Fibroblast of lung (primary cell): ENCODE results near the gene ADRA2C. TPM values are rescaled to one million over a fixed set of nuclear protein-coding genes. Genes with fewer than 3 reads are reported as not detected.

Source experiments
- DNase-seq, 2 donors: peaks; one replicate each; pipeline versions ENCODE4 v3.0.0 to v3.0.0-alpha.2; 2010; ENCODE audit warnings: low read depth in 2 of 2
- H2AFZ ChIP-seq: 2 replicates; pipeline ENCODE4 v1.5.1; 2012; ENCODE audit warnings: low read length, control low read depth, inconsistent platforms
- H3K27ac ChIP-seq: 2 replicates; pipeline ENCODE4 v1.5.1; 2011; ENCODE audit warnings: low read length, control low read depth; ENCODE audit not compliant: insufficient read depth
- H3K27me3 ChIP-seq: 2 replicates; pipeline ENCODE4 v1.5.1; 2011; ENCODE audit warnings: mild to moderate bottlenecking, low read length; ENCODE audit not compliant: control insufficient read depth, insufficient read depth
- H3K36me3 ChIP-seq: 2 replicates; pipeline ENCODE4 v1.5.1; 2011; ENCODE audit warnings: low read length; ENCODE audit not compliant: control insufficient read depth, insufficient read depth
- H3K4me1 ChIP-seq: 2 replicates; pipeline ENCODE4 v1.5.1; 2011; ENCODE audit warnings: low read length; ENCODE audit not compliant: control insufficient read depth, insufficient read depth; ENCODE audit errors: extremely low read depth
- H3K4me2 ChIP-seq: 2 replicates; pipeline ENCODE4 v1.5.1; 2011; ENCODE audit warnings: low read length, control low read depth; ENCODE audit not compliant: insufficient read depth; ENCODE audit errors: extremely low read depth
- H3K4me3 ChIP-seq, 4 experiments: fragments of 200-600 bp in 1 of 4; sonication (generic) in 1 of 4; replicated peaks in 1 of 4; 2 replicates each; pipeline ENCODE4 v1.5.1; 2011 to 2016; ENCODE audit warnings: low read length in 4 of 4, low read depth in 3 of 4, mild to moderate bottlenecking in 3 of 4, control low read depth in 2 of 4, inconsistent platforms in 1 of 4, mixed read lengths in 1 of 4; ENCODE audit not compliant: insufficient read depth in 1 of 4; ENCODE audit errors: control extremely low read depth in 1 of 4
- H3K79me2 ChIP-seq: 2 replicates; pipeline ENCODE4 v1.5.1; 2012; ENCODE audit warnings: mild to moderate bottlenecking, low read length, inconsistent platforms; ENCODE audit not compliant: control insufficient read depth, insufficient read depth
- H3K9ac ChIP-seq: 2 replicates; pipeline ENCODE4 v1.5.1; 2011; ENCODE audit warnings: mild to moderate bottlenecking, low read length, control low read depth; ENCODE audit not compliant: insufficient read depth
- H3K9me3 ChIP-seq: 2 replicates; pipeline ENCODE4 v1.5.1; 2012; ENCODE audit warnings: low read depth, low read length; ENCODE audit not compliant: control insufficient read depth, insufficient read depth
- H4K20me1 ChIP-seq: 2 replicates; pipeline ENCODE4 v1.5.1; 2011; ENCODE audit warnings: low read length; ENCODE audit not compliant: control insufficient read depth, insufficient read depth; ENCODE audit errors: extremely low read depth
- CTCF ChIP-seq, 2 donors: IDR thresholded peaks in 1 of 2; conservative IDR thresholded peaks in 1 of 2; 1 replicate in 1 of 2; 2 replicates in 1 of 2; pipeline ENCODE4 v1.5.1; 2011 to 2012; ENCODE audit warnings: low read length in 2 of 2, control low read depth in 1 of 2, inconsistent platforms in 1 of 2, low read depth in 1 of 2, mild to moderate bottlenecking in 1 of 2
- EZH2 ChIP-seq: IDR thresholded peaks from 2 replicates; pipeline ENCODE4 v1.5.1; 2012; ENCODE audit warnings: low read length, control low read depth, mild to moderate bottlenecking; ENCODE audit errors: missing control alignments
- polyA plus RNA-seq, 2 donors: library from polyadenylated mRNA; depleted of rRNA in 1 of 2; stranded (reverse) in 1 of 2; unstranded in 1 of 2; fragments of >200 nt; gene quantifications; 2 replicates each; pipeline ENCODE4 v1.2.1, GENCODE V29; 2011 to 2012; ENCODE audit warnings: missing spikeins in 1 of 2
- total RNA-seq: library from RNA; depleted of rRNA; stranded (reverse); fragments of >200 nt; gene quantifications from 2 replicates; pipeline ENCODE4 v1.2.1, GENCODE V29; 2014

ADRA2C gene
- total and polyA plus RNA-seq, 2 donors (not counting 1 experiment from before 2014, with no cell fraction given) = 0.30 to 0.33 TPM

- Histone ChIP-seq H3K36me3 (no peaks in the 10 kb centered on the region), H3K9ac (no peak overlapping the region), H3K4me2 (no peak overlapping the region), H3K27me3 (no peaks in the 10 kb centered on the region), H3K9me3 (no peaks in the 10 kb centered on the region), H4K20me1 (no peaks in the 10 kb centered on the region), H3K27ac (no peak overlapping the region), H3K4me3 (no peak overlapping the region), H3K4me1 (no peaks in the 10 kb centered on the region), H2AFZ (no peak overlapping the region), H3K79me2 (no peaks in the 10 kb centered on the region)
- DNase-seq = no peak
- TF ChIP-seq CTCF (conservative IDR thresholded peaks at IDR 0.05 in 1 of 2, IDR thresholded peaks at IDR 0.05 in 1 of 2; ENCODE audit: low read depth in 1 of 2, low read length in 2 of 2) = no peak
- no peak for TF ChIP-seq EZH2
These were observed 43.5 kb upstream of the ADRA2C start for GRCh38 chr4:3722446-3723231.

GRCh38 chr4:3723232-3723642 is 42.9 kb upstream of the ADRA2C start:
- no peaks in the 10 kb centered on the region for H3K4me1 ChIP-seq
- no peaks in the 10 kb centered on the region for H3K79me2 ChIP-seq
- no peak overlapping the region for H3K27ac ChIP-seq
- TF ChIP-seq CTCF (conservative IDR thresholded peaks at IDR 0.05 in 1 of 2, IDR thresholded peaks at IDR 0.05 in 1 of 2; ENCODE audit: low read depth in 1 of 2, low read length in 2 of 2) (no peak), EZH2 (no peak)
- H3K9me3 ChIP-seq = no peaks in the 10 kb centered on the region
- H4K20me1 ChIP-seq = no peaks in the 10 kb centered on the region
- no peak overlapping the region for H3K4me3 ChIP-seq
- H3K4me2 ChIP-seq = no peak overlapping the region
- no peaks in the 10 kb centered on the region for H3K36me3 ChIP-seq
- no peak for DNase-seq
- no peaks in the 10 kb centered on the region for H3K27me3 ChIP-seq
- H2AFZ ChIP-seq = no peak overlapping the region
- H3K9ac ChIP-seq = no peak overlapping the region

GRCh38 chr4:3724319-3725231 is 41.6 kb upstream of the ADRA2C start:
- H2AFZ ChIP-seq = no peak overlapping the region
- no peak for TF ChIP-seq CTCF (conservative IDR thresholded peaks at IDR 0.05 in 1 of 2, IDR thresholded peaks at IDR 0.05 in 1 of 2; ENCODE audit: low read depth in 1 of 2, low read length in 2 of 2)
- TF ChIP-seq EZH2 = no peak
- no peak for DNase-seq

More at GRCh38 chr4:3724319-3725231, 41.6 kb upstream of the ADRA2C start:
- Histone ChIP-seq H3K4me1 (no peaks in the 10 kb centered on the region), H3K79me2 (no peaks in the 10 kb centered on the region), H4K20me1 (no peaks in the 10 kb centered on the region), H3K27ac (no peak overlapping the region), H3K9me3 (no peaks in the 10 kb centered on the region), H3K27me3 (no peaks in the 10 kb centered on the region), H3K4me2 (no peak overlapping the region), H3K9ac (no peak overlapping the region), H3K4me3 (no peak overlapping the region), H3K36me3 (no peaks in the 10 kb centered on the region)
